HEK293T (cell line): ENCODE data around the gene ZDHHC19.

Source experiments
- CTCF ChIA-PET: fragments of 350-600 bp; formaldehyde crosslinking; extraction: SDS; loops from one replicate; lab custom pipeline; 2021; ENCODE audit warnings: antibody characterized with exemption, inconsistent platforms; lab: Yijun Ruan, JAX
- POLR2A ChIA-PET: fragments of 350-600 bp; formaldehyde crosslinking; extraction: SDS; loops from one replicate; lab custom pipeline; 2020; ENCODE audit warnings: antibody characterized with exemption, inconsistent platforms; lab: Yijun Ruan, JAX
- DNase-seq: peaks from one replicate; pipeline ENCODE4 v3.0.0; 2012; ENCODE audit warnings: mixed read lengths; ENCODE audit errors: extremely low spot score
- ARNT ChIP-seq: fragments of 450-650 bp; IDR thresholded peaks from 2 replicates; pipeline ENCODE4 v1.6.1; 2017; ENCODE audit warnings: mild to moderate bottlenecking
- BHLHE40 ChIP-seq: fragments of 450-650 bp; IDR thresholded peaks from 2 replicates; pipeline ENCODE4 v1.6.1; 2016; ENCODE audit warnings: mild to moderate bottlenecking, moderate library complexity, borderline replicate concordance
- CTBP1 ChIP-seq: fragments of 450-650 bp; IDR thresholded peaks from 2 replicates; pipeline ENCODE4 v1.6.1; 2016; ENCODE audit warnings: borderline replicate concordance
- ELF4 ChIP-seq: fragments of 450-650 bp; IDR thresholded peaks from 2 replicates; pipeline ENCODE4 v1.6.1; 2017; ENCODE audit warnings: antibody characterized with exemption
- FOXA1 ChIP-seq: fragments of 450-650 bp; IDR thresholded peaks from 2 replicates; pipeline ENCODE4 v1.6.1; 2016; ENCODE audit warnings: mild to moderate bottlenecking
- FOXK2 ChIP-seq: fragments of 450-650 bp; IDR thresholded peaks from 2 replicates; pipeline ENCODE4 v1.6.1; 2016; ENCODE audit warnings: mild to moderate bottlenecking
- FOXM1 ChIP-seq: fragments of 450-650 bp; IDR thresholded peaks from 2 replicates; pipeline ENCODE4 v1.6.1; 2017; ENCODE audit warnings: mild to moderate bottlenecking, borderline replicate concordance
- HDGF ChIP-seq: fragments of 450-650 bp; IDR thresholded peaks from 2 replicates; pipeline ENCODE4 v1.6.1; 2017; ENCODE audit warnings: antibody characterized with exemption, borderline replicate concordance
- L3MBTL2 ChIP-seq: fragments of 450-650 bp; conservative IDR thresholded peaks from 2 replicates; pipeline ENCODE4 v1.6.1; 2016; ENCODE audit warnings: mild to moderate bottlenecking
- LEF1 ChIP-seq: fragments of 450-650 bp; IDR thresholded peaks from 2 replicates; pipeline ENCODE4 v1.6.1; 2017; ENCODE audit warnings: mild to moderate bottlenecking, borderline replicate concordance
- NFRKB ChIP-seq: fragments of 450-650 bp; IDR thresholded peaks from 2 replicates; pipeline ENCODE4 v1.6.1; 2016; ENCODE audit warnings: mild to moderate bottlenecking, moderate library complexity
- PKNOX1 ChIP-seq: fragments of 450-650 bp; IDR thresholded peaks from 2 replicates; pipeline ENCODE4 v1.6.1; 2016
- SP1 ChIP-seq: fragments of 450-650 bp; IDR thresholded peaks from 2 replicates; pipeline ENCODE4 v1.6.1; 2017
- SUZ12 ChIP-seq: fragments of 450-650 bp; IDR thresholded peaks from 2 replicates; pipeline ENCODE4 v1.6.1; 2016; ENCODE audit warnings: mild to moderate bottlenecking
- TARDBP ChIP-seq: fragments of 450-650 bp; IDR thresholded peaks from 2 replicates; pipeline ENCODE4 v1.6.1; 2016
- ZNF384 ChIP-seq: fragments of 450-650 bp; IDR thresholded peaks from 2 replicates; pipeline ENCODE4 v1.6.1; 2016

The ZDHHC19 gene

DNA sequence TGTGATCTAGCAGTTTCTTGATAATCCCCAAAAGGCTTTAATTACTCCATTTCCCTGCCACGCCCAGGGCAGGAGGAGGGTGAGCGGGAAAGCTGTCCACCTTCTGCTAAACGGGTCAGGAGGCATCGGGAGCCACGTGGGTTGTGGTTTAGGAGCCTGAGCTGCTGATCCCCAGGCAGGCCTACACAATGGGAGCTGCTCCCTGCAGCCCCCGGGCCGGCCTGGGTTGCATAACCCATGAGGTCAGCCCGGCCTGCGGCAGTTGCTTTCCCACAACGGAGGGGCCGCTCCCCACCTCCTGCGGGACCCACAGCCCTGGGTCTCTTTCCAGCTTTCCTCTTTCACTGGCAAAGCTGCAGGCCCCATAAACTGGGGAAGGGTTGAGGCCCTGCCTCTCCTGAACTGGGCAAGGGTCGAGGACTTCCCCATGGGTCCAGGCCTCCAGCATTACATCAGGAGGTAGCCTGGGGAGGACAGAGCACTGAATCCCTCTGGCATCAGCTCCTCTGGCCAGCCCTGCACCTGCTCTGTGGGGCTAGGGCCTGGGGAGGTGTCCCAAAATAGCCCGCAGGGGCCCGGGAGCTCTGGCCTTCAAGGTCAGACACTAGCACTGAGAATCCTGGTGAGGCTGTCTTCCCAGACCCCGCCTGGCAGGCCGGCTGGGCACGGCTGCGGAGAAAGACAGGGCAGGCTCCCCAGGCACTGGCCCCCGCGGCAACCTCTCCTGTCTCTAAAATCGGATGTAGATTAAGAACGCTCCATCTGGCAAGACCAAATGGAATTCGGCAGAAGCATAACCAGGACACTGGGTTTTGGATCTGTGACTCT, 47.3 kb downstream of the ZDHHC19 start:
- ChIA-PET POLR2A (no interaction called here), CTCF (no interaction called here)
- TF ChIP-seq TARDBP: no peak
- TF ChIP-seq FOXA1: no peak
- no peak for TF ChIP-seq FOXM1
- TF ChIP-seq CTBP1: no peak
- DNase-seq: no peak

DNA sequence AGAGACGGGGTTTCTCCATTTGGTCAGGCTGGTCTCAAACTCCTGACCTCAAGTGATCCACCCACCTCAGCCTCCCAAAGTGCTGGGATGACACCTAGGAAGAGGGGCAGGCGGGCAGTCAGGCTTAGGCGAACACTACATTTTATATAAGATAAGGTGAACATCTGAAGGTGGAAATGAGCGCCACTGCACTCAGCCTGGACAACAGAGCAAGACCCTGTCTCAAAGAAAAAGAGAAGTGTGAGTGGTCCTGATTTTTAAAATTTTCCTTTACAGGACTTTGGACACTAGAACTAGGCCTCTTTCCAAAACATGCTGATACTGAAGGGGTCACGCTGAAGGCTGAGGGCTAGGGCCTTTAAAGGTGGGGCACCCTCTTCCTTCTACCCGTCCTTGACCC, 48.0 kb downstream of the ZDHHC19 start:
- ChIA-PET CTCF (no interaction called here), POLR2A (no interaction called here)
- no peak for DNase-seq
- TF ChIP-seq LEF1 (no peak), PKNOX1 (no peak), CTBP1 (no peak), TARDBP (no peak), SUZ12 (no peak), NFRKB (no peak), BHLHE40 (no peak), ARNT (no peak), L3MBTL2 (no peak), ELF4 (no peak), HDGF (no peak), FOXM1 (no peak), SP1 (no peak), ZNF384 (no peak), FOXA1 (no peak), FOXK2 (no peak)

DNA sequence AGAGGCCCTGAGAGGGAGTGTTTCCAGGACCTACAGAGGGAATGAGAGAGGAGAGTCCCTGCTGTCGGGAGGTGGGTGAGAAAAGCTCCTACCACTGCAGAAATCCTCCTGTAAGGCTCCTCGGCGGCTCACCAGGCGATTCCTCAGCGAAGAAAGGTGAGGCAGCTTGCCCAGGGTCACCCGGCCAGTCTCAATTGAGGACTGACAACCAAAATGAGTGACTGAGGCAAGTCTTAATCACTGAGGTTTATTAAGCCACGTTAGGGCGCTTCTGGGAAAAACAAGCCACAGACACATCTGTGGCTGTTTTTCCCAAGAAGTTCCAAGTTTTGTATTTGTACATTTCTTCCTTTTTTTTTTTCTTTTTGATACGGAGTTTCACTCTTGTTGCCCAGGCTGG, 48.5 kb downstream of the ZDHHC19 start:
- POLR2A ChIA-PET: no interaction called here
- no peak for TF ChIP-seq ZNF384
- TF ChIP-seq FOXM1: no peak
- TF ChIP-seq FOXK2: no peak
- no peak for TF ChIP-seq LEF1
- no peak for TF ChIP-seq BHLHE40
- no peak for TF ChIP-seq CTBP1
- TF ChIP-seq ELF4: no peak
- TF ChIP-seq HDGF: no peak
- TF ChIP-seq NFRKB: no peak
- no peak for TF ChIP-seq PKNOX1
- no peak for TF ChIP-seq TARDBP
- no peak for TF ChIP-seq ARNT
- no peak for TF ChIP-seq SP1
- no peak for TF ChIP-seq SUZ12
- TF ChIP-seq L3MBTL2: no peak
- no peak for DNase-seq
- CTCF ChIA-PET: no interaction called here

- no peak for TF ChIP-seq SUZ12
- no peak for TF ChIP-seq ARNT
- TF ChIP-seq ELF4: no peak
- no peak for TF ChIP-seq L3MBTL2
- TF ChIP-seq BHLHE40: no peak
- no peak for TF ChIP-seq HDGF
- TF ChIP-seq FOXM1: no peak
- no peak for TF ChIP-seq FOXA1
- no peak for TF ChIP-seq CTBP1
- no peak for TF ChIP-seq LEF1
- TF ChIP-seq FOXK2: no peak
- TF ChIP-seq TARDBP: no peak
- ChIA-PET POLR2A (no interaction called here), CTCF (no interaction called here)
- DNase-seq: no peak
Measured at GRCh38 chr3:196159952-196160804, 51.0 kb downstream of the ZDHHC19 start.

DNA sequence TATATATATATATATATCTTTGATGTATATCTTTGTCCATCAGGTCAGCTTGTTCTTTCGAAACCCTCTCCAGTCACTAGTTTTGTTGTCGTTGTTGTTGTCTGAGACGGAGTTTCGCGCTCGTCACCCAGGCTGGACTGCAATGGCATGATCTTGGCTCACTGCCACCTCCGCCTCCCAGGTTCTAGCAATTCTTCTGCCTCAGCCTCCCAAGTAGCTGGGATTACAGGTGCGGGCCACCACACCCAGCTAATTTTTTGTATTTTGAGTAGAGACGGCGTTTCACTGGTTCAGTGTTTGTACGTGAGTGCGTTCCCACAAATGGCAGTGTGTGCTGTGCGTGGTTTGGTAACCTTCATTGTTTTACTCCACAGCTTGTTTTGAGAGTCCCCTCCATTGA, 51.7 kb downstream of the ZDHHC19 start:
- CTCF ChIA-PET: no interaction called here

GRCh38 chr3:196156160-196156559, 55.0 kb downstream of the ZDHHC19 start:
- no peak for TF ChIP-seq FOXA1
- no peak for TF ChIP-seq SP1
- no peak for TF ChIP-seq NFRKB
- no peak for DNase-seq
- POLR2A ChIA-PET: no interaction called here
- CTCF ChIA-PET: interaction anchor here (0.6 kb wide), 1 partner anchor 114 kb away, joined by 4 read pairs; no protein-coding TSS in a partner anchor

More for the DNA sequence above, 51.7 kb downstream of the ZDHHC19 start:
- no peak for DNase-seq
- TF ChIP-seq ELF4 (no peak), ARNT (no peak), ZNF384 (no peak)
- POLR2A ChIA-PET: no interaction called here

DNA sequence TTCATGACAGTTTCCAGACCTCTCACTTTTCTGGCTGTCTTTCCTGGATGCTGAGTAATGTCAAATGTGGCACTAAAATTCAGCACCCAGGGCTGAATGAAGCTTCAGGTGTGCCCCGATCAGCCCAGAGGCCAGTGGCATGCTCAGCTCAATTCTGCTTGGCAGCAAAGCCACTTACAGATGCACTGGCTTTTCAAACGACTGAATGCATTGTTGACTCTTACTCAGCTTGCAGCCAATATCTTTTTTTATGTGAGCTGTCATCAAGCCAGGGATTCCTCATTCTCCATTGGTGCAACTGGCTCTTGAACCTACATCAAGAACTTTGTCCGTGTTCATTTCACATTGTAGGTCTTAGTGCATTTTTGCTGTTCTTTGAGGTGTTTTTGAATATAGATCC, 60.7 kb downstream of the ZDHHC19 start:
- POLR2A ChIA-PET: no interaction called here
- TF ChIP-seq SP1: no peak
- no peak for TF ChIP-seq FOXK2
- no peak for TF ChIP-seq NFRKB
- no peak for TF ChIP-seq SUZ12
- TF ChIP-seq BHLHE40: no peak
- TF ChIP-seq ZNF384: no peak
- TF ChIP-seq FOXM1: no peak
- no peak for TF ChIP-seq ARNT
- no peak for TF ChIP-seq TARDBP
- TF ChIP-seq FOXA1: no peak
- no peak for TF ChIP-seq ELF4
- no peak for TF ChIP-seq L3MBTL2
- no peak for TF ChIP-seq HDGF
- no peak for TF ChIP-seq LEF1
- no peak for TF ChIP-seq PKNOX1
- TF ChIP-seq CTBP1: no peak
- CTCF ChIA-PET: no interaction called here
- no peak for DNase-seq
